ENCODE data around the gene RYK.

- no peak for TF ChIP-seq CTCF (conservative IDR thresholded peaks at IDR 0.05; ENCODE audit: low read length)
- TF ChIP-seq EZH2phosphoT487 (IDR thresholded peaks at IDR 0.05; ENCODE audit: borderline replicate concordance), result no peak
Observed at GRCh38 chr3:134249935-134250716, 533 bp downstream of the RYK start.

Data from Loucy (cell line).